ENCODE data around the gene SCGB1C2. TPM values are rescaled to one million over a fixed set of nuclear protein-coding genes. Genes with fewer than 3 reads are reported as not detected.

SCGB1C2 gene
- total RNA-seq, 1 donor from 2014 or later: not detected

GRCh38 chr17:170130-170670 is 32.8 kb downstream of the SCGB1C2 start:
- DNase-seq (ENCODE audit: low read depth in 2 of 2): no peak

- DNase-seq (ENCODE audit: low read depth in 2 of 2): no peak
Measured at GRCh38 chr17:171871-172270, 34.5 kb downstream of the SCGB1C2 start.

GRCh38 chr17:172401-172800 is 35.0 kb downstream of the SCGB1C2 start:
- no peak for DNase-seq (ENCODE audit: low read depth in 2 of 2)

- DNase-seq (ENCODE audit: low read depth in 2 of 2): no peak
Measured at GRCh38 chr17:173166-173911, 36.0 kb downstream of the SCGB1C2 start.

GRCh38 chr17:177155-177554 is 39.8 kb downstream of the SCGB1C2 start:
- DNase-seq (ENCODE audit: low read depth in 2 of 2): no peak

- no peak for DNase-seq (ENCODE audit: low read depth in 2 of 2)
Measured at GRCh38 chr17:177762-178161, 40.4 kb downstream of the SCGB1C2 start.

- DNase-seq (ENCODE audit: low read depth in 2 of 2): no peak
Measured at GRCh38 chr17:178292-179065, 41.1 kb downstream of the SCGB1C2 start.

GRCh38 chr17:179066-179432 is 41.7 kb downstream of the SCGB1C2 start:
- DNase-seq (ENCODE audit: low read depth in 2 of 2): no peak

GRCh38 chr17:179781-180380 is 42.5 kb downstream of the SCGB1C2 start:
- no peak for DNase-seq (ENCODE audit: low read depth in 2 of 2)

GRCh38 chr17:180381-181244 is 43.2 kb downstream of the SCGB1C2 start:
- peak in 1 of 2 donors; percentile 38 for DNase-seq (ENCODE audit: low read depth in 2 of 2)

- peak; percentile 63 to 84 for DNase-seq (ENCODE audit: low read depth in 2 of 2)
Measured at GRCh38 chr17:181245-182049, 44.1 kb downstream of the SCGB1C2 start, which contains the start of gene DOC2B. DOC2B (minus strand) TSS chr17:181650; CDS start chr17:181479, 171 bp downstream.

GRCh38 chr17:182050-182751 is 44.8 kb downstream of the SCGB1C2 start:
- peak in 1 of 2 donors; percentile 28 for DNase-seq (ENCODE audit: low read depth in 2 of 2)

GRCh38 chr17:183021-183420 is 45.7 kb downstream of the SCGB1C2 start:
- no peak for DNase-seq (ENCODE audit: low read depth in 2 of 2)

GRCh38 chr17:185445-186138 is 48.2 kb downstream of the SCGB1C2 start:
- peak in 1 of 2 donors; percentile 45 for DNase-seq (ENCODE audit: low read depth in 2 of 2)

GRCh38 chr17:187130-187529 is 49.8 kb downstream of the SCGB1C2 start:
- DNase-seq (ENCODE audit: low read depth in 2 of 2): no peak

Data from lung microvascular endothelial cell (primary cell).